Glomerular visceral epithelial cell (primary cell): ENCODE results near the gene TCEAL7.
"Not testable (repeated sequence)": the region's sequence is repeated elsewhere in the genome, so short reads cannot be mapped to it uniquely, and the experiment has no call there.

Source experiments
- DNase-seq: peaks from one replicate; pipeline ENCODE4 v3.0.0-alpha.2; 2016; ENCODE audit errors: extremely low spot score

Gene TCEAL7, protein sequence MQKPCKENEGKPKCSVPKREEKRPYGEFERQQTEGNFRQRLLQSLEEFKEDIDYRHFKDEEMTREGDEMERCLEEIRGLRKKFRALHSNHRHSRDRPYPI

DNA sequence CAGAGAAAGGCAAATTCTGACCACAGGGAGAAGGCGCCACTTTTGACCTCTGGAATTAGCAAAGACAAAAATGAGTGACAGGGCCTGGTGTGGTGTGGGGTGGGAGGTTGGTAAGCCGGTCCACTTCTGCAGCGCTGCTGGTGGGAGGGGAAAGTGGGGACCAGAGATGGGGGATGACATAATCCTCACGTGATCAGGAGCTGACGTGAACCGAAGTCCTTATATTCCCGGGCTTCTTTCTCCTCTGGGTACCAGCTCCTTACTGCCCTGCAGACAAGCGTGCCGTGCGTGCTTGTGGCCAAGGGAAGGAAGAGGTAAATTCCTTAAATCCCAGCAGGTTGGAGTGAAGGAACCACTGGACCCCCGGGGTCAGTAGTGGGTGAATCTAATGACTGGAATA is at the start of gene TCEAL7:
TSS of gene TCEAL7 (plus strand) at position 249 of the 400 bp plus-strand sequence. CDS start 1,165 bp downstream, outside the sequence.
- peak; percentile 26 for DNase-seq

DNA sequence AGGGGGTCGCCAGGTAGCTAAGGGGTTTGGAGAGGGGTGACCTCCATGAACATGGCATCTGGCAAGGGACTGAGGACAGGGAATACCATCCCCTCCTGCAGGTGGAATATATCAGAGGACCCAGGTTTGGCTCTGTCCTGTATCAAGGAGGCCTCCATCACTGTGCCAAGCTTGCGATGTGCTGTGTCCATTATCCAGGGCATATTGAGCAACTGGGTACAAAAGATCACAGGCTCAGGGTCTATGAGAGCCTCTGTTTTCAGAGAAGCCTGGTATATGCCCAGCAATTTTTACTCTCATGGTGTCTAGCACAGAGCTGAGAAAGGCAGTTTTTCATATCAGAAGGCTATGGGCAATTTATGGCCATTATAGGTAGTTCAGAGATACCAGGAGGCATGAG is 36.9 kb upstream of the TCEAL7 start:
- no peak for DNase-seq

DNA sequence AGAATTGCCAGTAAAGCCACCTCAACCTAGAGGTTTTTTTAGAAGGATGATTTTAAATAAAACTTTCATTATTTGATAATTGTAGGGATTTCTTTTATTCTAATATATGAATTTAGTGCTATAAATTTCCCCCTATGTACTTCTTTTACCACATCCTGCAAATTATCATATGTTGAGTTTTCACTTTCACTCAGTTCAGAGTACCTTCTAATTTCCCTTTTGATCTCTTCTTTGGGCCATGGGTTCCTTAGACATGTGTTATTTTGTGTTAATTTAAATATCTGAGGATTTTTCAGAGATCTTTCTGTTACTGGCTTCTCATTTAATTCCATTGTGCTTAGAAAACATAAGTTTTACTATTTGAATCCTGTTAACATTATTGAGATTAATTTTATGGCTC is 25.3 kb upstream of the TCEAL7 start:
- no peak for DNase-seq

DNA sequence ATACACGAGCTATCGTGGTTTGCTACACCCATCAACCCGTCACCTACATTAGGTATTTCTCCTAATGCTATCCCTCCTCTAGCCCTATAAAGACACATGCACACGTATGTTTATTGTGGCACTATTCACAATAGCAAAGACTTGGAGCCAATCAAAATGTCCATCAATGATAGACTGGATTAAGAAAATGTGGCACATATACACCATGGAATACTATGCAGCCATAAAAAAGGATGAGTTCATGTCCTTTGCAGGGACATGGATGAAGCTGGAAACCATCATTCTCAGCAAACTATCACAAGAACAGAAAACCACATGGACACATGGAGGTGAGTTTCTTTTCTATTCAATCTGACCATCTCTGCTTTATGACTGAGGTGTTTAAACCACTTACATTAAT is 24.4 kb upstream of the TCEAL7 start:
- not testable (repeated sequence) for DNase-seq

DNA sequence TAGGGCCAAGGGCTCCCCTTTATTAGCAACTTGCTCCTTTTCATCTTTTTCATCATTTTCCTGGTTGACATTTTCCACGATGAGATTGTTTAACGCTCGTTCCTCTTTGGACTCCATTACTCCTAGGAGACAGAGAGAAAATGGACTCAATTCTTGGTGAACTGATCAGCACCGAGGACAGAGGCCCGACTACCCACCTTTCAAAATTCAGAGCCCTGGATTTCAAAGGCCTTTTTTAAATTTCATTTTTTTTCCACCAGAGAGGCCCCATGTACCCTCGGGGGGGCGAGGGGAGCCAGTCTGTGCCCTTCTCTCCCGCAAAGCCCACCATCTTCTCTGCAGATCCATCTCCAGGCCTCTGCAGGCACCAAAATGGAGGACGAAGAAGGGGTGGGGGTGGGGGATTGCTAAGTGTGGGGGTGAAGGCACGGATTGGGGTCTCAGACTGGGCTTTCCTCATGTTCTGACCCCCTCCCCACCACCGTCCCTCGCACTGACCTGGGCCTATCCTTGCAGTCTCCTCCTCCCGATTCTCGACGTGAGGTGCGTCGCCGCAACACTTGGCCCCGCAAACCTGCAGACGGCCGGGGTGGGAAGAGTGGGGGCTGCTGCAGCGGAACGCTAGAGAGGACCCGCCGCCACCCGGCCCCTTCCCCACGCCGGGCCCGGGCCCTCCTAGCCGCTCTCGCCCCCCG is 20.0 kb upstream of the TCEAL7 start:
- no peak for DNase-seq

DNA sequence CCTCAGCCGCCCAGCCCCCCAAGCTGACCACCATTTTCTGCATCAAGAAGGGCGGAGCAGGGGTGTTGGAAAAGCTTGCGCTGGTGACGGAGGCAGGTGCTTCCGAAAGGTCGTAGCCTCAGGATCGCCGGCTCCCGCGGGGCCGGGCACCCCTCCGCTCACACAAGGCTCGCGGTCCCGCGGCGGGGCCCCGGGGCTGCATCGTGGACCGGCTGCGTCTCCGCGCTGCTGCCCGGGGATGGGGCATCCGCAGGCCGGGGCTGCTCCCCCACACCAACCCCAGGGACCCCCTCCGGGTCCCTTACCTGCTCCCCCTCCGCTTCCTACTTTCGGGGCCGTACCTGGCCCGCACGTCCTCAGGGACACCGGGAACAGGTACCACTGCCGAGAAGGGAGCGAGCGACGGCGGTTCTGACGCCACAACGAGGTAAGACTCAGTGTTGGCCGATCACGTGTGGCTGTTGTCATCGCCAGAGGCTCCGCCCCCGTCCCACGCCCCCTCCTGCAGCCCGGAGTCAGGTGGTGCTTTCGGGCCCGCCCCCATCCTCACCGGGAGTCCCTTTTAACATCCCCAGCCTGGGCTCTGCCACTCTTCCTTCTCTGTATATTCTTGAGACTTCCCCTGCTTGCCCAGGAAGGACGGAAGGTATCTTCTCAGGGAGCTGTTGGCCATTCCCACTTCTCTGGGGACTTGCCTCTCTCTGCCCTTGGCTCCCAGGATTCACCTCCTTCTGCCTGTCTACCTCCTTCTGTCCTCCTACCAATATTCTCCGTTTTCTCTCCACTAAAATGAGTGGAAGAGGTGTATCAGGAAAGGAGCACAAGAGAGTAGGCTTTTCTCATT is 19.3 kb upstream of the TCEAL7 start, which contains the start of gene BEX2:
TSS of gene BEX2 (minus strand) at position 436 of the 844 bp plus-strand sequence. CDS start 1,014 bp downstream, outside the sequence.
- DNase-seq = peak; percentile 62

DNA sequence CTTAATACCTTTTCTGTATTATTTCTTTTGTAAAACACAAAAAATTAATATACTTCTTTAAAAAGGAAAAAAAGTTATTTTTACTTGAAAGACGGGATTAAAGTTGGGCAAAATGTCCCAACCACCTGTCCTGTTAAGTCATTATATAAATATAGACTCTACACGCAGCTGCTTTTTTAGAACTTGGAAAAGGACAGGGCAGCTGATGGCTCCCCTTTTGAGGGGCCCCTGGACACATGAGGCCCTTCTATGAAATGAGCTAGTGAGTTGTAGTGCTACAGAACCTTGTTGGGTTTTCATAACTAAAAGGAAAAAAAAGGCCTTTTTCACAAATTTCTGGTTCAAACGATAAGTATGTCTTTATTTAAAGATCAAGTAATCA is 18.6 kb upstream of the TCEAL7 start:
- DNase-seq = no peak

DNA sequence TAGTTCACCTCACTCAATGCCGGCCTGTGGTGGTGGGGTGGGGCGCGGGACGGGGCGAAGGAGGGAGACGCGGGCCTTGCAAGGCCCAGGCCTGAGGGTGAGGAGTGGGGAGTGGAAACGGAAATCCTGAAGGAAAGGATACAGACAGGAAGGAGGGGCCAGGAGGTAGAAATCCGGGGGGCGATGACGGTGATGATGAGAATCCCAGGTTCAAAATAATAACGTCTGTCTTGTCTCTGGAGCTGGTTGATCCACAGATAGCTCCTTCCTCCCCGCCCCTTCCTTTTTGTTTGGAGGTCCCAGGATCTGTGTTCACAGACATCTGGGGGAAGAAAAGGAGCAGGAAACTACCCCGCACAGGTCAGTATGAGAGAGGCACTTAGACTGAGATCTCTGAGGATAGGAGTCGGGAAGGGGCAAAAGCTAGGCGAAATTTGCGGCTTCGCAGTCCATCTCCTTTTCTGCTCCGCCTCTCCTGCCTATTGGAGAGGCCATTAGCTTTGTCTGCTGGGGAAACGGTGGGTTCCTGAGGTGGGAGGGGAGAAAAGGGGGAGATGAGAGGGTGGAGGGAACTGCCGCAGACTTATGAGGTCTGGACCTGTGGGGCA is 746 bp downstream of the TCEAL7 start:
- DNase-seq = peak; percentile 0

DNA sequence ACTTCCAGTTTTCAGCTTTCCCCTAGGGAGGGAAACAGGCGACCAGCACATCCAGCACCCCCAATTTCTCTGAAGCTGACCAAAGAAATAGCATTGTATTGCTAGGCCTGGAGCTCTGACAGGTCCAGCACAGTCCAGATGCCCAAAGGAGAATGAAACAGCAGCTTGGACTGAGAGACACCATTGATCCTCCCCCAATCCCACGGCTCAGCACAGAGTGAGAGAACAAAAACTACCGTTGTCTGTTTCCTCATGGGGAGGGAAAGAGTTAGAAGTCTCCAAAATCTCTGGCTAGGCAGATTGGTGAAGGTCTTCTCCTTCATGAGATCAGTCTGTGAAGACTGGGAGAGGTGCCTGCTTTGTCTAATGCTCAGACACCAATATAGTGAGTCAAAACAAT is 8.6 kb downstream of the TCEAL7 start:
- no peak for DNase-seq

DNA sequence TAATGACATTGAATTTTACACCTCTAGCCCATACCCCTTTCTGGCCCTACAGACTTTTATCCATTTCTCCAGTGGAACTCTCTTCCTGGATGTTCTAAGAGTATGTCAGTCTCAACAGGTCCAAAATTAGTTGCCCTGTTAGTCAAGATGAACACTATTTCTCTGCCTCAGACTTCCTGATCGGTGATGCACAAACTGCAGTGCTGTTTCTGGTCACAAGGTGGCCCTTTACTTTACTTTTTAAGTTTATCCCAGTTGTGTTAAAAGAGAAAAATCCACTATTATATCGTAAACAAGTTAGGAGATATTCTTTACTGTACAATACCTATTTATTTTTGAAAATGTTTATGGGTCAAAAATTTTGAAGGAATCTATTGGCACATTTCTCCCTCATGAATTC is 13.1 kb downstream of the TCEAL7 start:
- DNase-seq = peak; percentile 42

DNA sequence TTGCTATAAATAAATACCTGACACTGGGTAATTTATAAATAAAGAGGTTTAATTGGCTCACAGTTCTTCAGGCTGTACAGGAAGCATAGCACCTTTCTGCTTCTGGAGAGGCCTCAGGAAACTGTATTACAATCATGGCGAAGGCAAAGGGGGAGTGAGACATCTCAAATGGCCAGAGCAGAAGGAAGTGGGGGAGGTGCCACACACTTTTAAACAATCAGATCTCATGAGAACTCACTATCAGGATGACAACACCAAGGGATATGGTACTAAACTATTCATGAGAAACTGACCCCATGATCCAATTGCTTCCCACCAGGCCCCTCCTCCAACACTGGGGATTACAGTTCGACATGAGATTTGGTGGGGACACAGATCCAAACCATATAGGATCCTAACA is 14.6 kb downstream of the TCEAL7 start:
- no peak for DNase-seq

DNA sequence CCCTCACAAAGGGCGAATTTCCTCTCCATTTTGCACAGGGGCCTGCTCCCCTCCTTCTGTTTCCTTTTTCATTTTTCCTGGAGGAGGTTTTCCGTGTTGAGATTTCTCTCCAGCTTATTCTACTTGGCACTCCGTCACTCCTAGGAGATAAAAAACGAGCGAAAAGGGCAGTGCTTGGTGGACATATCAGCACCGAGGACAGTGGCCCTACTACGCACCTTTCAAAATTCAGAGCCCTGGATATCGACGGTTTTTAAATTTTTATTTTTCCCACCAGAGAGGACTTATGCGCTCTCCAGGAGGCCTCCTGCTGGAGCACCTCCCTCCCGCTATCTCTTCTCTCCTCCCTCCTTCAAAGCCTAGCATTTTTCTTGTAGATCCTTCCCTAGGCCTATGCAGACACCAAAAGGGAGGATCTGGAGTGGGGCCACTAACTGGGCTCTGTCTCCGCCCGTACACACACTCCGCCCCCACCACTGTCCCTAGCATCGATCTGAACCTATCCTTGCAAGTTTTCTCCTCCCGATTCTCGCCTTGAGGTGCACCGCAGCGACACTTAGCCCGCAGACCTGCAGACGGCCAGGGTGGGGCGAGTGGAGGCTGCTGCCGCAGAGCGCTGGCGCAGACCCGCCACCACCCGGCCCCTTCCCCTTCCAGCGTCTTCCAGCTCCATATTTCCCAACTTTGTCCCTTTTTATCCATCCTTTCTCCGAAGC is 17.8 kb downstream of the TCEAL7 start:
- DNase-seq = no peak

DNA sequence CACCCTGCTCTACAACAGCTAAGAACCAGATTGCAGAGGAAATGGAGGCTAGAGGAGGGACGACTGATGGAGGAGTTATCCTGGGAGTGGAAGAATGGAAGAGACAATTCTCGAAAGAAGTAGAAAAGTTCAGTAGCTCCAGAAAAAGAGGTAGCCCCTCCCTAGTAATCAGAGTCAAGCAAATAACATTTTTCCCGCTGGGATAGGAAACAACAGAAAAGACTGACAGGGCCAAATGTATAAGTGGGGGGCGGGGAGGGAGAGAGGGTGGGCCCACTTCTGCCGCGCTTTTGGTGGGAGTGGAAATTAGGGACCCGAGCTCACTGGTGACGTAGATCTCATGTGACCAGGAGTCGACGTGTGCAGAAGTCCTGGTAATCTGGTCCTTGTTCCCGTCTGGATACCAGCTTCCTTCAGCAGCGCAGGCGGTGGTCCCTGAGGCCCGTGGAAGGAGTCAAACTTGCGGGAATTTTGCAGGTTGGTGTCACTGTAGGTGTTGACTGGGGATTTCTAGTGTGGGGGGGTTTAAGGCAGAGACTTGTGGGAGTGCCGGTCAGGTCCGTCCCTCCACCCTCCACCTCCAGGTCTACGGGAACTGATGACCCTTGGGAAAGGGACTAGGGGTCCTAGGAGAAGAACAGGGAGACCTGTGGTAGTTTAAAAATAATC is 26.2 kb downstream of the TCEAL7 start, which contains the start of gene TCEAL9:
TSS of gene TCEAL9 (plus strand) at position 377 of the 669 bp plus-strand sequence. CDS start 1,179 bp downstream, outside the sequence.
- peak; percentile 71 for DNase-seq

DNA sequence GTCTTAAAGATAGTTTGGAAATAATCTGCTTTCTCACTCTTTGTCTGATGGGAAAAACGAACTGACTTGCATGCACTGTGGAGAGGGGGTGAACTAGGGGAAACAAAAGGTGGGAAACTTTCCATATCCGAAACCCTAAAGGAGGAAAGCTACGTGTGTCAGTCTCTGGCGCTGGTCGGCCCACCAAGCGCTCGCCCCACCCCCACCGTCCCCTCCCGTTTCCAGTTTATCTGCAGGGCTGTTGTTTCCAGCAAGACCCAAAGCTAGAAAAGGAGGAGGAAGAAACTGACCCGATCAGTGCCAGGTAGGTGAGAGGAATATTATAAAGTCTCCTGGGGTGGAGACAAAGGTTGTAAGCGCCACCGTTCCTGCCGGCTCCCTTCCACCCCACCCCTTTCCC is 26.8 kb downstream of the TCEAL7 start:
- DNase-seq = no peak

DNA sequence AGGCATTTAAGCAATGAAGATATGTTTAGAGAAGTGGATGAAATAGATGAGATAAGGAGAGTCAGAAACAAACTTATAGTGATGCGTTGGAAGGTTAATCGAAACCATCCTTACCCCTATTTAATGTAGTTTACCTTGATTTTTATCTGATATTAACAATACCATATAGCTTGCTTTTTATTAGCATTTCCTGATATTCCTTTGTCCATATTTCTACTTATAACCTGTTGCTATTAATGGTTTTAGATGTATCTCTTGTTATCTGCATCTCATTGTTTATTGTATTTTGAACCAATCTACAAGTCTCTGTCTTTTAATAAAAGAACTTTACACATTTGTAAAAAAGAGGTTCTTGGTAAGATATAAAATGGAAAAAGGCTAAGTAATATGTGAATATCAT is 27.8 kb downstream of the TCEAL7 start:
- no peak for DNase-seq

DNA sequence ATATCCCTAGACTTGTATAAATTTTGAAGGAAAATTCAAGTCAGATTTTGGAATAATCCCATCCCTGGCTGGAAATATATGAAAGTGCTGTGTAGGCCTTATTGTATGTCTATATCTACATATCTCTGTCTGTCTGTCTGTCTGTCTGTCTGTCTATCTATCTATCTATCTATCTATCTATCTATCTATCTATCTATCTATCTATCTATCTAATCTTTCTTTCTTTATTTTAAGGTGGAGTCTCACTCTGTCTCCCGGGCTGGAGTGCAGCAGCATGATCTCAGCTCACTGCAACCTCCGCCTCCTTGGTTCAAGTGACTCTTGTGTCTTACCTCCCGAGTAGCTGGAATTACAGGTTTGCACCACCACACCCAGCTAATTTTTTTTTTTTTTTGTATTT is 29.6 kb downstream of the TCEAL7 start:
- DNase-seq = not testable (repeated sequence)

DNA sequence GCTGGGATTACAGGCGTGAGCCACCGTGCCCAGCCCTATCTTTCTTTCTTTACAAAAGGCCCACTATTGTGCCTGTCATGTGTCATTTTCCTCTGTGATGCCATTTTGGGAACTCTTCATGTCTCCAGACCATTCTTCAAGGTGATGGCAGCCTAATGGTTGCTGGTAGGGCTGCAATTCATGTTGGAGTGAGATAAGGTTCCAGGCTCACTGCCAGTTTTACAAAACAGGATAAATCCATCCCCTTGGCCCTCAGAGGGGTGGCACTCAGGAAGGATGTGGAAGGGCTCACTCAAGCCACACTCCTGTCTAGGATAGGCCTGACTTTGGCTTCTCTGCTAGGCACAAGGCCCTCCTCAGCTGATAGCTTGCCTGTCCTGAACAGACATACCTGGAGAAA is 30.1 kb downstream of the TCEAL7 start:
- DNase-seq = no peak

DNA sequence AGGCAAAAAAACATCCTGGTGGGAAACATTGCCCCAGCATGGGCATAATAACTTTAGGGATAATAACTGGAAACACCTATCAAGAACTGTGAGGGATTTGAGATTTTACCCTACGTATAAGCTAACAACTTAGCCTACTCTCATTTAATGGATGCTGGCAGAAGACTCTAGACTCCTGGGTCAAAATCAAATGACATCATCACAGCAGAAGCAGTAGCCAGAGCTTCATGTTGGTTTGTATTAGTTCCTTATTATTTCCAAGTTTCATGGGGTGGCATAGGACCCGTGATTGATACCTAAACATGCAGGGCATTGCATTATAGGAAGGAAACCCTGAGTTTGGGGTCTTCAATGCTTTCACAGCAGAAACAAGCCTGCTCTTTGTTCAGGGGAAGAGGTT is 30.9 kb downstream of the TCEAL7 start:
- no peak for DNase-seq

DNA sequence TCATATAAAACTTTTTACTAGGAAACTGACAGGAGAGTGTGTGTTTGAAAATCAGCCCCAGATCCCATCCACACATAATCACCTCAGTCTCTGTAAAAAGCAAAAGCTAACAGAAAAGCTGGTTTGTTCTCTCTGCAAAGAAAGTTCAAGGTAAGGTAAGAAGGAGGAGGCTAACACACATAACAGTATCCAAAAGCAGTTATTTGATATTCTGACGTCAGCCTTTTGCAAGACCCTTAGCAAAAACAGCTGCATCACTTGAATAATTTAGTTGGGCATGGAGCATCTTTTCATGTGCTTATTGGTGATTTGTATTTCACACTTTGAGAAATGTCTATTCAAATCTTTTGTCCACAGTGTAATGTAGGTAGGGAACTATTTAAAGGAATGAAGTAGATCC is 31.8 kb downstream of the TCEAL7 start:
- no peak for DNase-seq

DNA sequence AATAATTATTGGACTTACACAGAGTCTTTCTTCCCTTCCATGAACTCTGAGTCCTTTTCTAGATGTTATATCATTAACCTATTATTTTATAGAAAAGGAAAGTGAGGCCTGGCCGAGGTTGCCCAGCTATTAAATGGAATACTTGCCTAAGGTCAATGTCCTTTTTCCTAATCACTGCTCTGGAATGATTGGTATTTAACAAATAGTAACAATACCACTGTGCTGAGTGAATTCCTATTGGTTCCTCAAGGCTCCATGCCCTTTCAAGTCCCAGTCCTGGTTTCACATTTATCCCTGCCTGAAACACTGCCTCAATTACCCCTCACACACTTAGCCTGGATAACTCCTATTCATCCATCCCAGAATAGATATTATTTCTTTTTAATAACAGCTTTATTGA is 32.4 kb downstream of the TCEAL7 start:
- peak; percentile 21 for DNase-seq

DNA sequence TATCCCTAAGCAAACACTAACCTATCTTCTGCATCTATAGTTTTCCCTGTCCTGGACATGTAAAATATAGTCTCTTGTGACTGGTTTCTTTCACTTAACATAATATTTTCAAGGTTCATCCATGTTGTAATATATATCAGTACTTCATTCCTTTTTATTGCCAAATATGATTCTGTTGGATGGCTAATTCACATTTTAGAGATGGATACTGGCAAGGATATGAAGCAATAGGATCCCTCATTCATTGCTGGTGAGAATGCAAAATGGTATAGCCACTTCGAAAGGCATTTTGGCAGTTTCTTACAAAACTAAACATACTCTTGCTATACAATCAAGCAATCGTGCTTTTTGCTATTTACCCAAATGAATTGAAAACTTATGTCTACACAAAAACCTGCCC is 33.0 kb downstream of the TCEAL7 start:
- no peak for DNase-seq
